GM12878 (cell line): ENCODE results near the gene AMMECR1. TPM values are rescaled to one million over a fixed set of nuclear protein-coding genes. Genes with fewer than 3 reads are reported as not detected.
A peak's percentile ranks its signal among the peaks of the same experiment; 100 is the strongest.

Experiments used
- ATAC-seq: fragments of 200-7000 bp; cut with Tn5 transposase; 3 replicates; pipeline ENCODE4 v1.9.1; 2020; ENCODE audit warnings: mild to moderate bottlenecking, moderate library complexity
- BruUV-seq: library from RNA; stranded (reverse); fragments of 400-500 nt; replicated peaks from 2 replicates; lab custom pipeline; 2021; lab: Mats Ljungman, UMichigan
- CTCF ChIA-PET: fragments of 300-600 bp; sonication (Branson Sonifier 250); formaldehyde crosslinking; extraction: SDS; loops from one replicate; lab custom pipeline; 2021; ENCODE audit warnings: inconsistent platforms; lab: Yijun Ruan, JAX
- POLR2A ChIA-PET: fragments of 350-600 bp; formaldehyde crosslinking; extraction: SDS; loops from one replicate; lab custom pipeline; 2021; ENCODE audit warnings: inconsistent platforms; lab: Charles Lee
- RAD21 ChIA-PET: fragments of 300-600 bp; sonication (Branson Sonifier 250); formaldehyde crosslinking; loops from one replicate; lab custom pipeline; 2023; ENCODE audit warnings: antibody characterized with exemption; ENCODE audit not compliant: unreplicated experiment; lab: Charles Lee
- SMC1A ChIA-PET: fragments of 300-600 bp; sonication (Branson Sonifier 250); formaldehyde crosslinking; loops from one replicate; lab custom pipeline; 2023; ENCODE audit not compliant: unreplicated experiment, uncharacterized antibody; lab: Charles Lee
- DNase-seq: peaks from one replicate; pipeline ENCODE4 v3.0.0-alpha.2; 2011; ENCODE audit warnings: low read depth, low spot score
- FAIRE-seq: peaks from 3 replicates; lab custom pipeline; 2011; peaks lifted over from hg19 to GRCh38; lab: Jason Lieb, UNC
- H2AFZ ChIP-seq: 2 replicates; pipeline ENCODE4 v1.6.0; 2011; ENCODE audit warnings: low read depth, low read length, control low read depth; ENCODE audit not compliant: control insufficient read depth
- H3K27ac ChIP-seq: 2 replicates; pipeline ENCODE4 v1.5.1; 2011; ENCODE audit warnings: control low read depth; ENCODE audit not compliant: control insufficient read depth, insufficient read depth
- H3K27me3 ChIP-seq, 2 experiments: replicated peaks in 1 of 2; 2 replicates each; pipeline versions ENCODE4 v1.6.0 to v1.6.1; 2011; ENCODE audit warnings: low read length in 1 of 2; ENCODE audit not compliant: control insufficient read depth in 2 of 2, insufficient read depth in 2 of 2
- H3K36me3 ChIP-seq, 2 experiments: 2 replicates each; pipeline ENCODE4 v1.5.1; 2011; ENCODE audit warnings: low read length in 1 of 2; ENCODE audit not compliant: control insufficient read depth in 2 of 2, insufficient read depth in 2 of 2
- H3K4me1 ChIP-seq: 2 replicates; pipeline ENCODE4 v1.6.1; 2011; ENCODE audit warnings: mild to moderate bottlenecking, low read length, moderate library complexity, mixed read lengths; ENCODE audit not compliant: control insufficient read depth, insufficient read depth
- H3K4me2 ChIP-seq: 2 replicates; pipeline ENCODE4 v1.6.0; 2011; ENCODE audit warnings: control low read depth; ENCODE audit not compliant: control insufficient read depth, insufficient read depth
- H3K4me3 ChIP-seq: fragments of 200-600 bp; sonication (generic); 2 replicates; pipeline ENCODE4 v1.5.1; 2016
- H3K79me2 ChIP-seq: 2 replicates; pipeline ENCODE4 v1.6.0; 2011; ENCODE audit warnings: low read length; ENCODE audit not compliant: control insufficient read depth, insufficient read depth
- H3K9ac ChIP-seq: 2 replicates; pipeline ENCODE4 v1.8.0; 2011; ENCODE audit warnings: low read length, control low read depth, mixed read lengths; ENCODE audit not compliant: control insufficient read depth, insufficient read depth
- H3K9me3 ChIP-seq: replicated peaks from 3 replicates; pipeline ENCODE4 v1.5.1; 2011; ENCODE audit warnings: mild to moderate bottlenecking, low read length; ENCODE audit not compliant: control insufficient read depth, insufficient read depth
- H4K20me1 ChIP-seq: 2 replicates; pipeline ENCODE4 v1.6.0; 2011; ENCODE audit not compliant: control insufficient read depth, insufficient read depth
- BRCA1 ChIP-seq: IDR thresholded peaks from 2 replicates; pipeline ENCODE4 v1.6.1; 2011; ENCODE audit warnings: low read depth, low read length, improper control_type of control experiment
- CBX3 ChIP-seq: fragments of 200-600 bp; sonication (generic); IDR thresholded peaks from 2 replicates; pipeline ENCODE4 v1.6.1; 2016; ENCODE audit warnings: low read depth, borderline replicate concordance
- GATAD2B ChIP-seq: fragments of 450-650 bp; conservative IDR thresholded peaks from 2 replicates; pipeline ENCODE4 v1.6.1; 2017; ENCODE audit warnings: low read depth, mild to moderate bottlenecking, moderate library complexity
- SIN3A ChIP-seq: IDR thresholded peaks from 2 replicates; pipeline ENCODE4 v1.6.1; 2012; ENCODE audit warnings: low read depth, low read length, improper control_type of control experiment
- ZNF207 ChIP-seq: fragments of 450-650 bp; IDR thresholded peaks from 2 replicates; pipeline ENCODE4 v1.6.1; 2014; ENCODE audit warnings: antibody characterized with exemption, mild to moderate bottlenecking, borderline replicate concordance
- WGBS: methylation state at CpG from one replicate; pipeline ENCODE4 v1.1.6; 2016; ENCODE audit warnings: low lambda C conversion rate; ENCODE audit not compliant: insufficient replicate concordance, insufficient coverage; ENCODE audit errors: missing lambda C conversion rate; 5-methylcytosine and 5-hydroxymethylcytosine counted together
- in situ Hi-C: fragments of 300-500 bp; cut with MboI; formaldehyde crosslinking; loops from 9 replicates; pipeline ENCODE4 v1.14.3; 2018; ENCODE audit warnings: mixed read lengths
- intact Hi-C: fragments of 100-400 bp; cut with micrococcal nuclease; formaldehyde crosslinking; loops from one replicate; pipeline ENCODE4 v1.14.2; 2022; ENCODE audit not compliant: unreplicated experiment
- polyA plus RNA-seq, 11 experiments: library from polyadenylated mRNA; depleted of rRNA in 4 of 11; unstranded in 6 of 11; stranded (reverse) in 5 of 11; fragments of >200 nt; fragmentation: Nextera tagmentation in 4 of 11; fragmentation: Illumina TruSeq in 1 of 11; extraction: Ambion mirVana in 4 of 11; extraction: Trizol in 1 of 11; gene quantifications; 1 replicate in 1 of 11; 2 replicates in 10 of 11; pipeline versions ENCODE4 v1.2.1 to v1.2.3, GENCODE V29; 2011 to 2016; ENCODE audit warnings: inconsistent platforms in 2 of 11, missing spikeins in 2 of 11, low read depth in 1 of 11
- total RNA-seq, 4 experiments: library from RNA; depleted of rRNA in 3 of 4; stranded (reverse); fragments of >200 nt in 3 of 4; fragmentation: Illumina TruSeq in 1 of 4; extraction: Trizol in 1 of 4; gene quantifications; 2 replicates each; pipeline versions ENCODE4 v1.2.1 to v1.2.3, GENCODE V29; 2013 to 2021
- TF ChIP-seq, protein P1 (sequence below): IDR thresholded peaks from 2 replicates; pipeline ENCODE4 v1.6.1; 2011; ENCODE audit warnings: low read depth, mild to moderate bottlenecking, low read length, moderate library complexity, borderline replicate concordance; ENCODE audit errors: extremely low read depth
- TF ChIP-seq, protein P2 (sequence below): fragments of 450-650 bp; IDR thresholded peaks from 2 replicates; pipeline ENCODE4 v1.6.1; 2017; ENCODE audit warnings: antibody characterized with exemption, mild to moderate bottlenecking, moderate library complexity
- TF ChIP-seq, protein P3 (sequence below): fragments of 450-650 bp; IDR thresholded peaks from 2 replicates; pipeline ENCODE4 v1.6.1; 2016; ENCODE audit warnings: mild to moderate bottlenecking
- TF ChIP-seq, protein P4 (sequence below): fragments of 150-350 bp; IDR thresholded peaks from 2 replicates; pipeline ENCODE4 v1.6.1; 2016; ENCODE audit warnings: low read depth, low read length

Gene AMMECR1
- total and polyA plus RNA-seq, 10 of the 15 experiments (the other 5 are each of a cell fraction or from before 2014, with no cell fraction given), result 4.9 to 25.6 (median 10.7) TPM

DNA sequence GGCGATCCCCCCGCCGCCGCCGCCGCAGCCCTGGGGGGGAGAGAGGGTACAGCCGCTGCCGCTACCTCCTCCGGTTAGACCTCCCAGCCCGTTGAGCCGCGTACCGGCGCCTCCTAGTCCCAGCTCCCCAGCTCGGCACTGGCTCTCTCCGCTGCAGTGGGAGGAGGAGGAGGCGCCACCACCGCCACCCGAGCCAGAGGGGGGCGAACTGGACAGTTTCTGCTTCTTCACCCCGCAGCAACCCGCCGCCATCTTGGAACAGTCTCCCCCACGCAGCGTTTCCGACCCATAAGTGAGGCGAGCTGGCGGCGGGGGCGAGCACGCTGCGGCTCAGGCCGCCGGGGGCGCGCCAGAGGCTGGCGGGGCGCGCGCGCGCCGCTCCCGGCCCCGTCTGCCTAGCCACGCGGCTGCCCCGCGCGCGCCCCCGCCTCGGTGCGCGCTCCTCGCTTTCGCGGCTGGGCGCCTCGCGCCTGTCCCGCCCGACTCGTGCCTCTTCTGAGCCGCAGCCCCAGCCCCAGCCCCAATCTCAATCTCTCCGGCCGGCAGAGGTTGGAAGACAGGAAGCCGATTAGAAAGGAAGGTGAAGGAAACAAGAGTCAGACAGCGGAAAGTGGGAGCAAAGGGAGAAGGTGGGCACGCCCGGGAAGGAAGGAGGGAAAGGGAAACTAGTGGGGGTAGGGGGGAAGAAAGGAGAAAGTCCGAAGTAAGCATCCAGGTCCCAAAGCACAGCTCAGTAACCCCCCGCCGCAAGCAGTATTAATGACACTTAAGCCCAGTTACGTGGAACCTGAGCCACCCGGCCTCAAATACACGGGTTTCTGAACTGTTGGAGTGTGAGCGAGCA, at the start of gene AMMECR1 (continued):
- TF ChIP-seq, protein P1, sequence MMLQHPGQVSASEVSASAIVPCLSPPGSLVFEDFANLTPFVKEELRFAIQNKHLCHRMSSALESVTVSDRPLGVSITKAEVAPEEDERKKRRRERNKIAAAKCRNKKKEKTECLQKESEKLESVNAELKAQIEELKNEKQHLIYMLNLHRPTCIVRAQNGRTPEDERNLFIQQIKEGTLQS, result no peak
- TF ChIP-seq, protein P2, sequence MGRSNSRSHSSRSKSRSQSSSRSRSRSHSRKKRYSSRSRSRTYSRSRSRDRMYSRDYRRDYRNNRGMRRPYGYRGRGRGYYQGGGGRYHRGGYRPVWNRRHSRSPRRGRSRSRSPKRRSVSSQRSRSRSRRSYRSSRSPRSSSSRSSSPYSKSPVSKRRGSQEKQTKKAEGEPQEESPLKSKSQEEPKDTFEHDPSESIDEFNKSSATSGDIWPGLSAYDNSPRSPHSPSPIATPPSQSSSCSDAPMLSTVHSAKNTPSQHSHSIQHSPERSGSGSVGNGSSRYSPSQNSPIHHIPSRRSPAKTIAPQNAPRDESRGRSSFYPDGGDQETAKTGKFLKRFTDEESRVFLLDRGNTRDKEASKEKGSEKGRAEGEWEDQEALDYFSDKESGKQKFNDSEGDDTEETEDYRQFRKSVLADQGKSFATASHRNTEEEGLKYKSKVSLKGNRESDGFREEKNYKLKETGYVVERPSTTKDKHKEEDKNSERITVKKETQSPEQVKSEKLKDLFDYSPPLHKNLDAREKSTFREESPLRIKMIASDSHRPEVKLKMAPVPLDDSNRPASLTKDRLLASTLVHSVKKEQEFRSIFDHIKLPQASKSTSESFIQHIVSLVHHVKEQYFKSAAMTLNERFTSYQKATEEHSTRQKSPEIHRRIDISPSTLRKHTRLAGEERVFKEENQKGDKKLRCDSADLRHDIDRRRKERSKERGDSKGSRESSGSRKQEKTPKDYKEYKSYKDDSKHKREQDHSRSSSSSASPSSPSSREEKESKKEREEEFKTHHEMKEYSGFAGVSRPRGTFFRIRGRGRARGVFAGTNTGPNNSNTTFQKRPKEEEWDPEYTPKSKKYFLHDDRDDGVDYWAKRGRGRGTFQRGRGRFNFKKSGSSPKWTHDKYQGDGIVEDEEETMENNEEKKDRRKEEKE, result no peak
- peak; percentile 40; the same call in 1 of the 2 replicates for TF ChIP-seq GATAD2B

DNA sequence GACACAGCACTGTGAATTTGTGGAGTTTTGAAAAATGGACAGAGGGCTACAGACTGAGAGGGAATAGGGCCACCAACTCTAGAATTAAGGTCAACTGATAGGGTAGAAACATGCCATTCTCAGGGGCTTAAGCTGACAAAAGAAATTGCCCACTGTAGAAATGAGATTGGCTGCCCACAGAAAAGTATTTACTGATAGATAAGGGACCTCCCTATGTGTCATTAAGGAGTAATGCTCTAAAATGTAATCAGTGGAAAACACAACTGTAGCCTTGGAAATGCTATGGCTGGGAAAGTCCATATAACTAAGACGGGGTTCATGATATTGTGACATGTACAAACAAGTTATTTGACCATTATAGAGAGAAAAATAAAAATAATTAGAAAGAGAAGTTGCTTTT, 45.4 kb upstream of the AMMECR1 start:
- TF ChIP-seq ZNF207 (no peak), BRCA1 (no peak), SIN3A (no peak), CBX3 (no peak)
- TF ChIP-seq, protein P3, sequence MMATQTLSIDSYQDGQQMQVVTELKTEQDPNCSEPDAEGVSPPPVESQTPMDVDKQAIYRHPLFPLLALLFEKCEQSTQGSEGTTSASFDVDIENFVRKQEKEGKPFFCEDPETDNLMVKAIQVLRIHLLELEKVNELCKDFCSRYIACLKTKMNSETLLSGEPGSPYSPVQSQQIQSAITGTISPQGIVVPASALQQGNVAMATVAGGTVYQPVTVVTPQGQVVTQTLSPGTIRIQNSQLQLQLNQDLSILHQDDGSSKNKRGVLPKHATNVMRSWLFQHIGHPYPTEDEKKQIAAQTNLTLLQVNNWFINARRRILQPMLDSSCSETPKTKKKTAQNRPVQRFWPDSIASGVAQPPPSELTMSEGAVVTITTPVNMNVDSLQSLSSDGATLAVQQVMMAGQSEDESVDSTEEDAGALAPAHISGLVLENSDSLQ, result no peak
- TF ChIP-seq, protein P4, sequence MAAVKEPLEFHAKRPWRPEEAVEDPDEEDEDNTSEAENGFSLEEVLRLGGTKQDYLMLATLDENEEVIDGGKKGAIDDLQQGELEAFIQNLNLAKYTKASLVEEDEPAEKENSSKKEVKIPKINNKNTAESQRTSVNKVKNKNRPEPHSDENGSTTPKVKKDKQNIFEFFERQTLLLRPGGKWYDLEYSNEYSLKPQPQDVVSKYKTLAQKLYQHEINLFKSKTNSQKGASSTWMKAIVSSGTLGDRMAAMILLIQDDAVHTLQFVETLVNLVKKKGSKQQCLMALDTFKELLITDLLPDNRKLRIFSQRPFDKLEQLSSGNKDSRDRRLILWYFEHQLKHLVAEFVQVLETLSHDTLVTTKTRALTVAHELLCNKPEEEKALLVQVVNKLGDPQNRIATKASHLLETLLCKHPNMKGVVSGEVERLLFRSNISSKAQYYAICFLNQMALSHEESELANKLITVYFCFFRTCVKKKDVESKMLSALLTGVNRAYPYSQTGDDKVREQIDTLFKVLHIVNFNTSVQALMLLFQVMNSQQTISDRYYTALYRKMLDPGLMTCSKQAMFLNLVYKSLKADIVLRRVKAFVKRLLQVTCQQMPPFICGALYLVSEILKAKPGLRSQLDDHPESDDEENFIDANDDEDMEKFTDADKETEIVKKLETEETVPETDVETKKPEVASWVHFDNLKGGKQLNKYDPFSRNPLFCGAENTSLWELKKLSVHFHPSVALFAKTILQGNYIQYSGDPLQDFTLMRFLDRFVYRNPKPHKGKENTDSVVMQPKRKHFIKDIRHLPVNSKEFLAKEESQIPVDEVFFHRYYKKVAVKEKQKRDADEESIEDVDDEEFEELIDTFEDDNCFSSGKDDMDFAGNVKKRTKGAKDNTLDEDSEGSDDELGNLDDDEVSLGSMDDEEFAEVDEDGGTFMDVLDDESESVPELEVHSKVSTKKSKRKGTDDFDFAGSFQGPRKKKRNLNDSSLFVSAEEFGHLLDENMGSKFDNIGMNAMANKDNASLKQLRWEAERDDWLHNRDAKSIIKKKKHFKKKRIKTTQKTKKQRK, result no peak
- H2AFZ ChIP-seq, result no peak overlapping the region
- 43% methylated on average over 1 of the region's 1 CpG for WGBS
- ChIA-PET RAD21 (no interaction called here), SMC1A (no interaction called here), POLR2A (no interaction called here), CTCF (no interaction called here)
- H3K4me3 ChIP-seq, result no peak overlapping the region
- H3K9me3 ChIP-seq, result no peaks in the 10 kb centered on the region
- no peaks in the 10 kb centered on the region; a peak in 2 of 4 replicates for H3K27me3 ChIP-seq
- no peak overlapping the region for H3K4me2 ChIP-seq
- in situ Hi-C loops, result no loop called here
- DNase-seq (no peak), FAIRE-seq (no peak), ATAC-seq (no peak)
- no peaks in the 10 kb centered on the region for H3K4me1 ChIP-seq
- intact Hi-C loops, result no loop called here
- no peaks in the 10 kb centered on the region for H4K20me1 ChIP-seq
- no peaks in the 10 kb centered on the region for H3K79me2 ChIP-seq
- H3K27ac ChIP-seq, result no peak overlapping the region
- no peaks in the 10 kb centered on the region for H3K36me3 ChIP-seq
- no TSS peak for BruUV-seq
- H3K9ac ChIP-seq, result no peak overlapping the region
